ENCODE results near the gene NSD2.

DNA sequence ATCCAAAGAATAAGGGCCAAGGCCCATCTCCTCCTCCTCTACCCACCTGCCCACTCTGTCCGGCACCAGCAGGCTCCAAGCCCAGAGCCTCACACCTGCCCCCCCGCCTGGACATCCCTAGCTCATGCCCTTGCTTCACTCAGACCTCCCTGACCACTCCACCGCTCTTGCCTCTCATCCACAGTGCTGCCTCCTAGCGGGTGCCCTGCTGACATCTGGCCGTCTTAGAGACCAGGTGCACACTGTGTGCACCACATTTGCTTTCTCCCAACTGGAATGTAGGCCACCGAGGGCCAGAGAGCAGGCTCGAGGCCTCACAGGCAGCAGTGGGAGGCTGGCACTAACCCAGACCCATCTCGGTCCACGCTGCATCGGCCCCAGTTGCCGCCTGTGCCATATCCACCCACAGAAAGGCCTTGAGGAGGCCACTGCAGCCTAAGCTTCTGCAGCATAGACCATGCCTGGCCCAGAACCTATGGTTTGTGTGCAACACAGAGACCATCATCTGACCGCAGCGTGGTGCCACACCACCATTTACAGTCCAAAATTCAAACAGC lies 28.8 kb upstream of the NSD2 start:
- TF ChIP-seq, protein P1, sequence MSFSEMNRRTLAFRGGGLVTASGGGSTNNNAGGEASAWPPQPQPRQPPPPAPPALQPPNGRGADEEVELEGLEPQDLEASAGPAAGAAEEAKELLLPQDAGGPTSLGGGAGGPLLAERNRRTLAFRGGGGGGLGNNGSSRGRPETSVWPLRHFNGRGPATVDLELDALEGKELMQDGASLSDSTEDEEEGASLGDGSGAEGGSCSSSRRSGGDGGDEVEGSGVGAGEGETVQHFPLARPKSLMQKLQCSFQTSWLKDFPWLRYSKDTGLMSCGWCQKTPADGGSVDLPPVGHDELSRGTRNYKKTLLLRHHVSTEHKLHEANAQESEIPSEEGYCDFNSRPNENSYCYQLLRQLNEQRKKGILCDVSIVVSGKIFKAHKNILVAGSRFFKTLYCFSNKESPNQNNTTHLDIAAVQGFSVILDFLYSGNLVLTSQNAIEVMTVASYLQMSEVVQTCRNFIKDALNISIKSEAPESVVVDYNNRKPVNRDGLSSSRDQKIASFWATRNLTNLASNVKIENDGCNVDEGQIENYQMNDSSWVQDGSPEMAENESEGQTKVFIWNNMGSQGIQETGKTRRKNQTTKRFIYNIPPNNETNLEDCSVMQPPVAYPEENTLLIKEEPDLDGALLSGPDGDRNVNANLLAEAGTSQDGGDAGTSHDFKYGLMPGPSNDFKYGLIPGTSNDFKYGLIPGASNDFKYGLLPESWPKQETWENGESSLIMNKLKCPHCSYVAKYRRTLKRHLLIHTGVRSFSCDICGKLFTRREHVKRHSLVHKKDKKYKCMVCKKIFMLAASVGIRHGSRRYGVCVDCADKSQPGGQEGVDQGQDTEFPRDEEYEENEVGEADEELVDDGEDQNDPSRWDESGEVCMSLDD (tag by site-specific recombination; IDR thresholded peaks at IDR 0.05), result no peak
- TF ChIP-seq, protein P2, sequence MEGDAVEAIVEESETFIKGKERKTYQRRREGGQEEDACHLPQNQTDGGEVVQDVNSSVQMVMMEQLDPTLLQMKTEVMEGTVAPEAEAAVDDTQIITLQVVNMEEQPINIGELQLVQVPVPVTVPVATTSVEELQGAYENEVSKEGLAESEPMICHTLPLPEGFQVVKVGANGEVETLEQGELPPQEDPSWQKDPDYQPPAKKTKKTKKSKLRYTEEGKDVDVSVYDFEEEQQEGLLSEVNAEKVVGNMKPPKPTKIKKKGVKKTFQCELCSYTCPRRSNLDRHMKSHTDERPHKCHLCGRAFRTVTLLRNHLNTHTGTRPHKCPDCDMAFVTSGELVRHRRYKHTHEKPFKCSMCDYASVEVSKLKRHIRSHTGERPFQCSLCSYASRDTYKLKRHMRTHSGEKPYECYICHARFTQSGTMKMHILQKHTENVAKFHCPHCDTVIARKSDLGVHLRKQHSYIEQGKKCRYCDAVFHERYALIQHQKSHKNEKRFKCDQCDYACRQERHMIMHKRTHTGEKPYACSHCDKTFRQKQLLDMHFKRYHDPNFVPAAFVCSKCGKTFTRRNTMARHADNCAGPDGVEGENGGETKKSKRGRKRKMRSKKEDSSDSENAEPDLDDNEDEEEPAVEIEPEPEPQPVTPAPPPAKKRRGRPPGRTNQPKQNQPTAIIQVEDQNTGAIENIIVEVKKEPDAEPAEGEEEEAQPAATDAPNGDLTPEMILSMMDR (tag by site-specific recombination; IDR thresholded peaks at IDR 0.05), result no peak
- TF ChIP-seq, protein P3, sequence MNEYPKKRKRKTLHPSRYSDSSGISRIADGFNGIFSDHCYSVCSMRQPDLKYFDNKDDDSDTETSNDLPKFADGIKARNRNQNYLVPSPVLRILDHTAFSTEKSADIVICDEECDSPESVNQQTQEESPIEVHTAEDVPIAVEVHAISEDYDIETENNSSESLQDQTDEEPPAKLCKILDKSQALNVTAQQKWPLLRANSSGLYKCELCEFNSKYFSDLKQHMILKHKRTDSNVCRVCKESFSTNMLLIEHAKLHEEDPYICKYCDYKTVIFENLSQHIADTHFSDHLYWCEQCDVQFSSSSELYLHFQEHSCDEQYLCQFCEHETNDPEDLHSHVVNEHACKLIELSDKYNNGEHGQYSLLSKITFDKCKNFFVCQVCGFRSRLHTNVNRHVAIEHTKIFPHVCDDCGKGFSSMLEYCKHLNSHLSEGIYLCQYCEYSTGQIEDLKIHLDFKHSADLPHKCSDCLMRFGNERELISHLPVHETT (tag by site-specific recombination; IDR thresholded peaks at IDR 0.05), result no peak
- no peak for TF ChIP-seq PRDM1 (tag by site-specific recombination; IDR thresholded peaks at IDR 0.05)
- no peak for TF ChIP-seq ZNF121 (tag by site-specific recombination; IDR thresholded peaks at IDR 0.05)
- TF ChIP-seq ZNF114 (tag by site-specific recombination; IDR thresholded peaks at IDR 0.05), result no peak
- TF ChIP-seq, protein P4, sequence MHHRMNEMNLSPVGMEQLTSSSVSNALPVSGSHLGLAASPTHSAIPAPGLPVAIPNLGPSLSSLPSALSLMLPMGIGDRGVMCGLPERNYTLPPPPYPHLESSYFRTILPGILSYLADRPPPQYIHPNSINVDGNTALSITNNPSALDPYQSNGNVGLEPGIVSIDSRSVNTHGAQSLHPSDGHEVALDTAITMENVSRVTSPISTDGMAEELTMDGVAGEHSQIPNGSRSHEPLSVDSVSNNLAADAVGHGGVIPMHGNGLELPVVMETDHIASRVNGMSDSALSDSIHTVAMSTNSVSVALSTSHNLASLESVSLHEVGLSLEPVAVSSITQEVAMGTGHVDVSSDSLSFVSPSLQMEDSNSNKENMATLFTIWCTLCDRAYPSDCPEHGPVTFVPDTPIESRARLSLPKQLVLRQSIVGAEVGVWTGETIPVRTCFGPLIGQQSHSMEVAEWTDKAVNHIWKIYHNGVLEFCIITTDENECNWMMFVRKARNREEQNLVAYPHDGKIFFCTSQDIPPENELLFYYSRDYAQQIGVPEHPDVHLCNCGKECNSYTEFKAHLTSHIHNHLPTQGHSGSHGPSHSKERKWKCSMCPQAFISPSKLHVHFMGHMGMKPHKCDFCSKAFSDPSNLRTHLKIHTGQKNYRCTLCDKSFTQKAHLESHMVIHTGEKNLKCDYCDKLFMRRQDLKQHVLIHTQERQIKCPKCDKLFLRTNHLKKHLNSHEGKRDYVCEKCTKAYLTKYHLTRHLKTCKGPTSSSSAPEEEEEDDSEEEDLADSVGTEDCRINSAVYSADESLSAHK (tag by site-specific recombination; IDR thresholded peaks at IDR 0.05), result no peak
- TF ChIP-seq KLF10 (tag by site-specific recombination; IDR thresholded peaks at IDR 0.05), result no peak
